Keratinocyte (primary cell): ENCODE results near the gene TCF19. TPM values are rescaled to one million over a fixed set of nuclear protein-coding genes. Genes with fewer than 3 reads are reported as not detected.

Source experiments
- DNase-seq: peaks from one replicate; pipeline ENCODE4 v3.0.0-alpha.2; 2011; ENCODE audit warnings: low read depth, missing footprints, low spot score
- FAIRE-seq: peaks from 2 replicates; lab custom pipeline; 2011; peaks lifted over from hg19 to GRCh38; lab: Jason Lieb, UNC
- H2AFZ ChIP-seq: 2 replicates; pipeline ENCODE4 v1.6.0; 2012; ENCODE audit warnings: low read length, control low read depth, inconsistent platforms; ENCODE audit not compliant: control insufficient read depth
- H3K27ac ChIP-seq: 2 replicates; pipeline ENCODE4 v1.5.1; 2011; ENCODE audit warnings: low read length; ENCODE audit not compliant: control insufficient read depth, insufficient read depth
- H3K27me3 ChIP-seq: 3 replicates; pipeline ENCODE4 v1.6.0; 2011; ENCODE audit warnings: low read length; ENCODE audit not compliant: control insufficient read depth, insufficient read depth; ENCODE audit errors: extremely low read depth
- H3K36me3 ChIP-seq, 2 experiments: 2 replicates in 1 of 2; 3 replicates in 1 of 2; pipeline ENCODE4 v1.5.1; 2011; ENCODE audit warnings: low read length in 2 of 2, mild to moderate bottlenecking in 1 of 2; ENCODE audit not compliant: control insufficient read depth in 2 of 2, insufficient read depth in 2 of 2; ENCODE audit errors: extremely low read depth in 1 of 2
- H3K4me1 ChIP-seq: 3 replicates; pipeline ENCODE4 v1.5.1; 2011; ENCODE audit warnings: low read length; ENCODE audit not compliant: control insufficient read depth, insufficient read depth; ENCODE audit errors: extremely low read depth
- H3K4me2 ChIP-seq: 3 replicates; pipeline ENCODE4 v1.6.0; 2011; ENCODE audit warnings: low read depth, low read length; ENCODE audit not compliant: control insufficient read depth, insufficient read depth; ENCODE audit errors: extremely low read depth
- H3K4me3 ChIP-seq, 3 experiments: fragments of 200-600 bp in 1 of 3; sonication (generic) in 1 of 3; 2 replicates in 2 of 3; 3 replicates in 1 of 3; pipeline ENCODE4 v1.5.1; 2011 to 2016; ENCODE audit warnings: low read length in 3 of 3, mild to moderate bottlenecking in 3 of 3, control low read depth in 2 of 3, inconsistent platforms in 1 of 3, low read depth in 1 of 3, mixed read lengths in 1 of 3, mixed run types in 1 of 3, moderate library complexity in 1 of 3; ENCODE audit not compliant: control insufficient read depth in 2 of 3, insufficient read depth in 2 of 3; ENCODE audit errors: extremely low read depth in 1 of 3
- H3K79me2 ChIP-seq: 2 replicates; pipeline ENCODE4 v1.6.0; 2012; ENCODE audit warnings: low read length; ENCODE audit not compliant: control insufficient read depth, insufficient read depth
- H3K9ac ChIP-seq: 3 replicates; pipeline ENCODE4 v1.6.0; 2011; ENCODE audit warnings: low read length; ENCODE audit not compliant: control insufficient read depth, insufficient read depth; ENCODE audit errors: extremely low read depth
- H3K9me1 ChIP-seq: 3 replicates; pipeline ENCODE4 v1.6.0; 2011; ENCODE audit warnings: low read length; ENCODE audit not compliant: control insufficient read depth, insufficient read depth; ENCODE audit errors: extremely low read depth
- H3K9me3 ChIP-seq: 2 replicates; pipeline ENCODE4 v1.5.1; 2012; ENCODE audit warnings: low read depth, low read length; ENCODE audit not compliant: control insufficient read depth
- H4K20me1 ChIP-seq: 3 replicates; pipeline ENCODE4 v1.6.0; 2011; ENCODE audit warnings: low read length; ENCODE audit not compliant: control insufficient read depth, insufficient read depth; ENCODE audit errors: extremely low read depth
- CTCF ChIP-seq, 3 experiments: IDR thresholded peaks in 1 of 3; conservative IDR thresholded peaks in 1 of 3; optimal IDR thresholded peaks in 1 of 3; 2 replicates in 2 of 3; 3 replicates in 1 of 3; pipeline versions ENCODE3 to v1.5.1; 2011; ENCODE audit warnings: low read length in 3 of 3, mild to moderate bottlenecking in 3 of 3, moderate library complexity in 2 of 3, control low read depth in 1 of 3, inconsistent platforms in 1 of 3; ENCODE audit not compliant: insufficient read depth in 2 of 3; ENCODE audit errors: extremely low read depth in 1 of 3
- EZH2 ChIP-seq: IDR thresholded peaks from one replicate; pipeline ENCODE4 v1.6.1; 2012; ENCODE audit warnings: inconsistent platforms, mild to moderate bottlenecking, low read length, moderate library complexity
- dilution Hi-C: fragments of 300-500 bp; cut with MboI; formaldehyde crosslinking; loops from one replicate; pipeline ENCODE4 v1.7.0; 2020; ENCODE audit warnings: low sequenced_read_pairs; ENCODE audit not compliant: extremely low pct_ligation_motif_present
- polyA plus RNA-seq, 5 experiments: library from polyadenylated mRNA; depleted of rRNA in 3 of 5; stranded (reverse) in 3 of 5; stranded (forward) in 1 of 5; unstranded in 1 of 5; fragments of >200 nt; gene quantifications; 1 replicate in 1 of 5; 2 replicates in 3 of 5; 3 replicates in 1 of 5; pipeline versions ENCODE4 v1.2.1 to v1.2.3, GENCODE V29; 2011 to 2012; ENCODE audit warnings: missing spikeins in 2 of 5, low read depth in 1 of 5, low replicate concordance in 1 of 5

The TCF19 gene
- polyA plus RNA-seq, 1 donor (not counting 4 experiments of a cell fraction or from before 2014, with no cell fraction given) = 7.4 TPM

GRCh38 chr6:31128093-31128676, 30.2 kb upstream of the TCF19 start:
- no peak overlapping the region for H3K9ac ChIP-seq
- H3K27ac ChIP-seq = no peak overlapping the region
- peaks cover 5 to 8% of the 10 kb centered on the region in 2 experiments for H3K36me3 ChIP-seq
- H3K9me1 ChIP-seq = no peaks in the 10 kb centered on the region
- dilution Hi-C loops = no loop called here
- no peak overlapping the region for H3K4me3 ChIP-seq
- TF ChIP-seq CTCF (optimal IDR thresholded peaks at IDR 0.05 in 1 of 3, IDR thresholded peaks at IDR 0.05 in 1 of 3, conservative IDR thresholded peaks at IDR 0.05 in 1 of 3; ENCODE audit: extremely low read depth in 1 of 3, insufficient read depth in 2 of 3, low read length in 3 of 3) = peak in 2 of 3 experiments; percentile 85 to 89
- TF ChIP-seq EZH2 = no peak
- H4K20me1 ChIP-seq = no peaks in the 10 kb centered on the region
- no peak overlapping the region for H2AFZ ChIP-seq
- H3K27me3 ChIP-seq = no peaks in the 10 kb centered on the region
- H3K4me2 ChIP-seq = no peak overlapping the region
- FAIRE-seq = peak; percentile 63
- no peaks in the 10 kb centered on the region for H3K79me2 ChIP-seq
- peaks cover 24% of the 10 kb centered on the region for H3K4me1 ChIP-seq
- DNase-seq = no peak
- H3K9me3 ChIP-seq = no peaks in the 10 kb centered on the region

GRCh38 chr6:31129130-31129529, 29.3 kb upstream of the TCF19 start:
- no peak overlapping the region for H3K4me2 ChIP-seq
- H3K79me2 ChIP-seq = no peaks in the 10 kb centered on the region
- no peak for FAIRE-seq
- peaks cover 22% of the 10 kb centered on the region for H3K4me1 ChIP-seq
- H3K4me3 ChIP-seq = no peak overlapping the region
- H3K27me3 ChIP-seq = no peaks in the 10 kb centered on the region
- H3K9me3 ChIP-seq = no peaks in the 10 kb centered on the region
- H3K36me3 ChIP-seq = peaks cover 5% of the 10 kb centered on the region in 2 experiments
- H3K9ac ChIP-seq = no peak overlapping the region
- no peaks in the 10 kb centered on the region for H4K20me1 ChIP-seq
- no peak overlapping the region for H2AFZ ChIP-seq
- no peaks in the 10 kb centered on the region for H3K9me1 ChIP-seq
- dilution Hi-C loops = no loop called here
- DNase-seq = no peak
- no peak for TF ChIP-seq CTCF (optimal IDR thresholded peaks at IDR 0.05 in 1 of 3, IDR thresholded peaks at IDR 0.05 in 1 of 3, conservative IDR thresholded peaks at IDR 0.05 in 1 of 3; ENCODE audit: extremely low read depth in 1 of 3, insufficient read depth in 2 of 3, low read length in 3 of 3)
- TF ChIP-seq EZH2 = no peak
- no peak overlapping the region for H3K27ac ChIP-seq
